ENCODE results near the gene GPR158.

- TF ChIP-seq, protein P1, sequence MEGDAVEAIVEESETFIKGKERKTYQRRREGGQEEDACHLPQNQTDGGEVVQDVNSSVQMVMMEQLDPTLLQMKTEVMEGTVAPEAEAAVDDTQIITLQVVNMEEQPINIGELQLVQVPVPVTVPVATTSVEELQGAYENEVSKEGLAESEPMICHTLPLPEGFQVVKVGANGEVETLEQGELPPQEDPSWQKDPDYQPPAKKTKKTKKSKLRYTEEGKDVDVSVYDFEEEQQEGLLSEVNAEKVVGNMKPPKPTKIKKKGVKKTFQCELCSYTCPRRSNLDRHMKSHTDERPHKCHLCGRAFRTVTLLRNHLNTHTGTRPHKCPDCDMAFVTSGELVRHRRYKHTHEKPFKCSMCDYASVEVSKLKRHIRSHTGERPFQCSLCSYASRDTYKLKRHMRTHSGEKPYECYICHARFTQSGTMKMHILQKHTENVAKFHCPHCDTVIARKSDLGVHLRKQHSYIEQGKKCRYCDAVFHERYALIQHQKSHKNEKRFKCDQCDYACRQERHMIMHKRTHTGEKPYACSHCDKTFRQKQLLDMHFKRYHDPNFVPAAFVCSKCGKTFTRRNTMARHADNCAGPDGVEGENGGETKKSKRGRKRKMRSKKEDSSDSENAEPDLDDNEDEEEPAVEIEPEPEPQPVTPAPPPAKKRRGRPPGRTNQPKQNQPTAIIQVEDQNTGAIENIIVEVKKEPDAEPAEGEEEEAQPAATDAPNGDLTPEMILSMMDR (IDR thresholded peaks at IDR 0.05): no peak
- TF ChIP-seq ZFX (IDR thresholded peaks at IDR 0.05; ENCODE audit: borderline replicate concordance): no peak
Observed at GRCh38 chr10:25642721-25643120, 467.9 kb downstream of the GPR158 start.
